OCI-LY1 (cell line): ENCODE data around the gene INPP5A.

Experiments used
- EZH2 ChIP-seq: fragments of 200-600 bp; sonication (generic), shearing (Covaris generic); IDR thresholded peaks from 2 replicates; pipeline ENCODE4 v1.8.0; 2017; ENCODE audit warnings: borderline replicate concordance, mixed run types, mild to moderate bottlenecking, antibody characterized with exemption, low read length, moderate library complexity, mixed read lengths
- TF ChIP-seq, protein P1 (sequence below): fragments of 200-600 bp; sonication (generic), shearing (Covaris generic); IDR thresholded peaks from 2 replicates; pipeline ENCODE4 v1.5.1; 2017; ENCODE audit warnings: mild to moderate bottlenecking, antibody characterized with exemption, low read length, moderate library complexity, mixed read lengths

DNA sequence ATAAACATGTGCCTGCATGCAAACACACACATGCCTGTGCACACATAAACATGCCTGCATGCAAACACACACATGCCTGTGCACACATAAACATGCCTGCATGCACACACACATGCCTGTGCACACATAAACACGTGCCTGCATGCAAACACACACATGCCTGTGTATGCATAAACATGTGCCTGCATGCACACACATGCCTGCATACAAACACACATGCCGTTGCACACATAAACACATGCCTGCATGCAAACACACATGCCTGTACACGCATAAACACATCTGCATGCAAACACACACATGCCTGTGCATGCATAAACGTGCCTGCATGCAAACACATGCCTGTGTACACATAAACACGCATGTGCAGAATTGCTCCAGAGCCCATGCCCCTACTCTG, 226.0 kb downstream of the INPP5A start:
- TF ChIP-seq, protein P1, sequence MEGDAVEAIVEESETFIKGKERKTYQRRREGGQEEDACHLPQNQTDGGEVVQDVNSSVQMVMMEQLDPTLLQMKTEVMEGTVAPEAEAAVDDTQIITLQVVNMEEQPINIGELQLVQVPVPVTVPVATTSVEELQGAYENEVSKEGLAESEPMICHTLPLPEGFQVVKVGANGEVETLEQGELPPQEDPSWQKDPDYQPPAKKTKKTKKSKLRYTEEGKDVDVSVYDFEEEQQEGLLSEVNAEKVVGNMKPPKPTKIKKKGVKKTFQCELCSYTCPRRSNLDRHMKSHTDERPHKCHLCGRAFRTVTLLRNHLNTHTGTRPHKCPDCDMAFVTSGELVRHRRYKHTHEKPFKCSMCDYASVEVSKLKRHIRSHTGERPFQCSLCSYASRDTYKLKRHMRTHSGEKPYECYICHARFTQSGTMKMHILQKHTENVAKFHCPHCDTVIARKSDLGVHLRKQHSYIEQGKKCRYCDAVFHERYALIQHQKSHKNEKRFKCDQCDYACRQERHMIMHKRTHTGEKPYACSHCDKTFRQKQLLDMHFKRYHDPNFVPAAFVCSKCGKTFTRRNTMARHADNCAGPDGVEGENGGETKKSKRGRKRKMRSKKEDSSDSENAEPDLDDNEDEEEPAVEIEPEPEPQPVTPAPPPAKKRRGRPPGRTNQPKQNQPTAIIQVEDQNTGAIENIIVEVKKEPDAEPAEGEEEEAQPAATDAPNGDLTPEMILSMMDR, result no peak
- TF ChIP-seq EZH2, result no peak
